ENCODE measurements around the gene APOBEC3H. TPM values are rescaled to one million over a fixed set of nuclear protein-coding genes. Genes with fewer than 3 reads are reported as not detected.
A peak's percentile ranks its signal among the peaks of the same experiment; 100 is the strongest.

APOBEC3H gene
- total RNA-seq, 1 experiment from 2014 or later, result 1.8 TPM

- TF ChIP-seq CBX3 (IDR thresholded peaks at IDR 0.05; ENCODE audit: low read depth) (no peak), ZBTB33 (IDR thresholded peaks at IDR 0.05; ENCODE audit: extremely low read depth, insufficient replicate concordance, low read length) (no peak), JUND (IDR thresholded peaks at IDR 0.05) (no peak), POLR2A (IDR thresholded peaks at IDR 0.05; ENCODE audit: borderline replicate concordance, extremely low read depth, insufficient read depth, insufficient read length) (no peak), ATF3 (IDR thresholded peaks at IDR 0.05) (no peak), FOSL1 (IDR thresholded peaks at IDR 0.05; ENCODE audit: low read depth) (no peak), TCF7L2 (IDR thresholded peaks at IDR 0.05; ENCODE audit: borderline replicate concordance, extremely low read depth, insufficient read depth, insufficient read length) (no peak), SRF (IDR thresholded peaks at IDR 0.05; ENCODE audit: low read depth) (no peak), EZH2phosphoT487 (IDR thresholded peaks at IDR 0.05; ENCODE audit: borderline replicate concordance) (no peak), YY1 (IDR thresholded peaks at IDR 0.05; ENCODE audit: extremely low read depth, insufficient replicate concordance, low read depth, low read length) (no peak), SIN3A (IDR thresholded peaks at IDR 0.05; ENCODE audit: low read depth) (no peak), ELF1 (IDR thresholded peaks at IDR 0.05; ENCODE audit: borderline replicate concordance, low read depth) (no peak), REST (IDR thresholded peaks at IDR 0.05; ENCODE audit: low read depth) (no peak), RAD21 (IDR thresholded peaks at IDR 0.05; ENCODE audit: low read depth) (no peak), ZFX (IDR thresholded peaks at IDR 0.05) (no peak), EZH2 (IDR thresholded peaks at IDR 0.05) (no peak), CTCF (IDR thresholded peaks at IDR 0.05 in 2 of 3, conservative IDR thresholded peaks at IDR 0.05 in 1 of 3; ENCODE audit: borderline replicate concordance in 1 of 3, insufficient read depth in 1 of 3, low read depth in 2 of 3, low read length in 2 of 3) (no peak)
- Histone ChIP-seq H3K4me3 (replicated peaks in 1 of 2; ENCODE audit: low read depth in 1 of 2, low read length in 2 of 2) (no peak overlapping the region), H3K9ac (ENCODE audit: low read length) (no peak overlapping the region), H3K4me1 (ENCODE audit: control insufficient read depth in 1 of 2, insufficient read depth in 2 of 2, low read length in 2 of 2) (peaks cover 0 to 6% of the 10 kb centered on the region in 2 experiments; a peak in 1 of 4 replicates), H2AFZ (ENCODE audit: low read depth, low read length, poor library complexity, severe bottlenecking) (no peak overlapping the region), H3K4me2 (ENCODE audit: low read length) (no peak overlapping the region), H4K20me1 (ENCODE audit: insufficient read depth) (no peaks in the 10 kb centered on the region), H3K79me2 (ENCODE audit: insufficient read depth, low read length) (no peaks in the 10 kb centered on the region), H3K27ac (ENCODE audit: low read depth, low read length) (no peak overlapping the region), H3K9me2 (ENCODE audit: insufficient read depth) (no peaks in the 10 kb centered on the region), H3K27me3 (ENCODE audit: insufficient read depth, low read length) (no peaks in the 10 kb centered on the region), H3K36me3 (ENCODE audit: control insufficient read depth in 1 of 2, insufficient read depth in 2 of 2, low read length in 2 of 2) (no peaks in the 10 kb centered on the region), H3K9me3 (ENCODE audit: control insufficient read depth in 1 of 2, insufficient read depth in 1 of 2, low read depth in 1 of 2, low read length in 2 of 2) (no peaks in the 10 kb centered on the region)
- ChIA-PET POLR2A (no interaction called here), CTCF (no interaction called here), RAD21 (ENCODE audit: low non-redundant PET in 1 of 2, low total read pairs in 2 of 2, uncharacterized antibody in 2 of 2, unreplicated experiment in 2 of 2) (no interaction called here)
- peak; percentile 82 for ATAC-seq
- intact Hi-C loops (cut with micrococcal nuclease), result no loop called here
- DNase-seq (ENCODE audit: low read depth, low spot score), result no peak
- BruUV-seq (replicated peaks), result no TSS peak
These were observed 9.0 kb upstream of the APOBEC3H start for GRCh38 chr22:39087881-39088684.

Measured in HCT116 (cell line).